ENCODE results near the gene RASSF5.

The RASSF5 gene

GRCh38 chr1:206551296-206551985 lies 44.1 kb downstream of the RASSF5 start:
- Histone ChIP-seq H3K4me3 (ENCODE audit: low read depth, low read length) (no peak overlapping the region), H3K27me3 (peaks cover 23% of the 10 kb centered on the region), H3K4me1 (no peaks in the 10 kb centered on the region), H3K9me3 (no peaks in the 10 kb centered on the region), H3K36me3 (no peaks in the 10 kb centered on the region)
- TF ChIP-seq CTCF (IDR thresholded peaks at IDR 0.05; ENCODE audit: low read depth, low read length), result no peak
- DNase-seq, result no peak

- peaks cover 23% of the 10 kb centered on the region for H3K27me3 ChIP-seq
These were observed 44.6 kb downstream of the RASSF5 start for GRCh38 chr1:206551986-206552326.

GRCh38 chr1:206554211-206554610 lies 46.9 kb downstream of the RASSF5 start:
- TF ChIP-seq CTCF (IDR thresholded peaks at IDR 0.05; ENCODE audit: low read depth, low read length), result no peak
- Histone ChIP-seq H3K36me3 (no peaks in the 10 kb centered on the region), H3K9me3 (no peaks in the 10 kb centered on the region), H3K4me3 (ENCODE audit: low read depth, low read length) (no peak overlapping the region), H3K27me3 (peaks cover 24% of the 10 kb centered on the region), H3K4me1 (no peaks in the 10 kb centered on the region)
- DNase-seq, result no peak

More at GRCh38 chr1:206551986-206552326, 44.6 kb downstream of the RASSF5 start:
- TF ChIP-seq CTCF (IDR thresholded peaks at IDR 0.05; ENCODE audit: low read depth, low read length), result no peak
- no peak overlapping the region for H3K4me3 ChIP-seq (ENCODE audit: low read depth, low read length)
- H3K36me3 ChIP-seq, result no peaks in the 10 kb centered on the region
- no peaks in the 10 kb centered on the region for H3K9me3 ChIP-seq
- DNase-seq, result no peak
- H3K4me1 ChIP-seq, result no peaks in the 10 kb centered on the region

- TF ChIP-seq CTCF (IDR thresholded peaks at IDR 0.05; ENCODE audit: low read depth, low read length), result no peak
- Histone ChIP-seq H3K27me3 (peaks cover 22% of the 10 kb centered on the region), H3K9me3 (no peaks in the 10 kb centered on the region), H3K4me1 (no peaks in the 10 kb centered on the region), H3K4me3 (ENCODE audit: low read depth, low read length) (no peak overlapping the region), H3K36me3 (no peaks in the 10 kb centered on the region)
- no peak for DNase-seq
These were observed 47.6 kb downstream of the RASSF5 start for GRCh38 chr1:206554701-206555472.

- peaks cover 16% of the 10 kb centered on the region for H3K27me3 ChIP-seq
- no peaks in the 10 kb centered on the region for H3K4me1 ChIP-seq
- H3K4me3 ChIP-seq (ENCODE audit: low read depth, low read length), result no peak overlapping the region
- TF ChIP-seq CTCF (IDR thresholded peaks at IDR 0.05; ENCODE audit: low read depth, low read length), result no peak
- no peaks in the 10 kb centered on the region for H3K9me3 ChIP-seq
- H3K36me3 ChIP-seq, result no peaks in the 10 kb centered on the region
- no peak for DNase-seq
These were observed 48.2 kb downstream of the RASSF5 start for GRCh38 chr1:206555473-206555935.
